AML-193 (cell line): ENCODE measurements around the gene MYO18B.

ENCODE experiments used
- DNase-seq, 2 experiments: peaks; one replicate each; lab custom pipeline; 2025; lab: John Stamatoyannopoulos, UW

The MYO18B gene

DNA sequence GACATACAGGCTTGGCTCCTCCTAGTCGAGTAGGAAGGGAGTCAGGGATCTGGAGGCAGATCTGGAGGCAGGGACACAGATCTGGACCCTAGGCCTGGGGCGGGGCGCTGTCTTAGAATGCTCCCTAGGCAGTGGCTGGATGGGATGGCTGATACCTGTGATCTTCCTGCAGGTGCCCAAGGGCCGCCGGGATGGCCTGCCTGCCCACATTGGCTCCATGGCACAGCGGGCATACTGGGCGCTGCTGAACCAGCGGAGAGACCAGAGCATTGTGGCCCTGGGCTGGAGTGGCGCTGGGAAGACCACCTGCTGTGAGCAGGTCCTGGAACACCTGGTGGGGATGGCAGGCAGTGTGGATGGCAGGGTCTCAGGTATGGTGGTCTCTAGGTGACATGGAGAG, 35.4 kb downstream of the MYO18B start:
- DNase-seq, result no peak

DNA sequence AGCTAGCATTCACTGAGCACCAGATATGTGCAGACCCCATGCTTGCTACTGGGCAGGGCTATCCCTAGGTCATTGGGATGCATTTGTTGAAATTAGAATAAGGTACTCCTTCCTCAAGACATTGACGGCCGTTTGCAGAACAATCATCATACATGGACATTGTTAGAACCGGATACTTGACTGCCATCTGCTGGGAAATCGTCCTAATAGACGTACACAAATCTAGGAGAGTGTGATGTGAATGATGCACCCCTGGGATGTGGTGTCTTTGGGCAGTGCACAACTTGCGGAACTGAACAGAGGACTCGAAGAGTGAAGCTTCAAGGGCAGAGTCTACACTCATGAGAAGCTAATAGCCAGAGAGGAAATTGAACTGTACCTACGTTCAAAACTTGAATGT, 35.9 kb downstream of the MYO18B start:
- DNase-seq, result peak; percentile 20 to 46

- no peak for DNase-seq
These were observed 37.4 kb downstream of the MYO18B start for GRCh38 chr22:25779426-25779825.

DNA sequence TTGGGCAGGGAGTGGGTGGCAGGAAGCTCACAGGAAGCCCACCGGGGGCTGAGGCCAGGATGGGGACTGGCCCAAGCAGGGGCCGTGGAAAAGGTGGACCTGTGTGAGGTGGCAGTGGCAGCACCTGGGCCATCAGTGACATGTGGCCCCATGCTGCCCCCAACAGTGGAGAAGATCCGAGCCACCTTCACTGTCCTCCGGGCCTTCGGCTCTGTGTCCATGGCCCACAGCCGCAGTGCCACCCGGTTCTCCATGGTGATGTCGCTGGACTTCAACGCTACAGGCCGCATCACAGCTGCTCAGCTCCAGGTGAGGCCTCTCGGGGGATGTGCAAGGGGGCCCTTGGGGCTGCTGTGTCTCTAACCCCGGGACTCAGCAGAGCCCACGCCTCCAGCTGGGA, 37.9 kb downstream of the MYO18B start:
- no peak for DNase-seq

GRCh38 chr22:25780673-25781072, 38.7 kb downstream of the MYO18B start:
- no peak for DNase-seq

- no peak for DNase-seq
These were observed 39.8 kb downstream of the MYO18B start for GRCh38 chr22:25781801-25782200.

DNA sequence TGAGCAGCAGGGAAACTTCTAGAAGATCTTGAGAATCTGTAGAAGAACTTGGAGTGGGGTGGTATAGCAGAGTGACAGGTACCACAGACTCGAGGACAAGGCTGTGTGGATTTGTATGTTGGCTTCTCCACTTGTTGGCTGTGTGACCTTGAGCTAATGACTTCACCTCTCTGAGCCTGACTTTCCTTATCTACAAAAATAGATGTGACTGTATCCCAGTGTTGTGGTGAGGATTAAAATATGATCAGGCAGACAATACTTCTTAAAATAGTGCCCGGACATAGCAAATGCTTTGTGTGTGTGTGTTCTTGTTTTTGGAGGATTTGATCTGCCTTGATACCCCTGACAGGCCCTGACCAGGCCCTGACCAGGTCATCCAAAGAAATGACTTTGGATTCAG, 40.8 kb downstream of the MYO18B start:
- no peak for DNase-seq

DNA sequence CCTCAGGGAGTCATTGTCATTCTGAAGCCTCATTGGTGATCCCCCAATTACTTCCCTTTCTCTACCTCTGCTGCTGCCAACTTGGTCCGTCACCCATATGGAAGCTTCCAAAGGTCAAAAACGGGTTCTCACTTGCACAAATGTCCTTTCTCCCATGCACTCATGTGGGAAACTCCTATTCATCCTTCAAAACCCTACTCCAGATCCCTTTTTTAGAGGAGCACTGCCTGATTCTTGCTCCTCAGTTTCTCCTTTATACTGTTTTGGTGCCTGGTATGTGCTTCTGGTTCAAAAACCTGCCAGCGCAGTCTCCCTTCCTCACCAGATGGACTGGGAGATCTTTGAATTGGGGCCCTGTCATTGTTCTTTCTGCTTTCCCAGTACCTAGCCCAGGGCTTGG, 41.9 kb downstream of the MYO18B start:
- no peak for DNase-seq

DNA sequence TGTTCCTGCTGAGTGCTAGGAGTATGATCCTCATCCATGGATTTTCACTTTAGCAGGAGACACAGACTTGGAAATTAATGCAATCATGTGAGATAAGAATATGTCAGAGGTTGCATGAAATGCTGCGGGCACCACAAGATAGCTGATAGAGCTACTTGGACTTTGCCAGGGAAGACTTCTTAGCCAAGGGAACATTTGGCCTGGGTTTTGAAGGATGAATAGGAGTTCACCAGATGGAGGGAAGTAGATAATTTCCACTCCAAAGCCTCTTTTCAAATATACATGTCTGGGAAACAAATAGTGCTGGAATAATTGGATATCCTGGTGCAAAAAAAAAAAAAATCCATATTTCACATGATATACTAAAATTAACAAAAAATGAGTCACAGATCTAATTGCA, 44.2 kb downstream of the MYO18B start:
- DNase-seq, result no peak

GRCh38 chr22:25791556-25791955, 49.6 kb downstream of the MYO18B start:
- DNase-seq, result no peak

- DNase-seq, result no peak
These were observed 53.5 kb downstream of the MYO18B start for GRCh38 chr22:25795478-25795877.

- no peak for DNase-seq
These were observed 55.7 kb downstream of the MYO18B start for GRCh38 chr22:25797498-25798290.

GRCh38 chr22:25800766-25801165, 58.8 kb downstream of the MYO18B start:
- no peak for DNase-seq

DNA sequence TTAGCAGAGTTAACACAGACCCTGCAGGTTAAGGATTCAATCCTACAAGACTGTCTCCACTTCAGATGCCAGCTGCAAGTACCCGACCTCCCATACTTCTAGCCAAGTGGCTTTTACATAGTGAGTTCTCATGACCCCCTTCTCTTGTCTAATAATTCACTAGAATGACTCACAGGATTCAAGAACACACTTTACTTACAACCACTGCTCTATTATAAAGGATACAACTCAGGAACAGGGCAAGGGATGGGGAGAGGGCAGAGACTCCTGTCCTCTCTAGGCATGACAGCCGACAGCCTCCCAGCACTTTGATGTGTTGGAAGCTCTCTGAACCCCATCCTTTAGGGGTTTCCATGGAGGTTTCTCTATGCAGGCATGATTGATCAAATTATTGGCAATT, 60.0 kb downstream of the MYO18B start:
- DNase-seq, result no peak

DNA sequence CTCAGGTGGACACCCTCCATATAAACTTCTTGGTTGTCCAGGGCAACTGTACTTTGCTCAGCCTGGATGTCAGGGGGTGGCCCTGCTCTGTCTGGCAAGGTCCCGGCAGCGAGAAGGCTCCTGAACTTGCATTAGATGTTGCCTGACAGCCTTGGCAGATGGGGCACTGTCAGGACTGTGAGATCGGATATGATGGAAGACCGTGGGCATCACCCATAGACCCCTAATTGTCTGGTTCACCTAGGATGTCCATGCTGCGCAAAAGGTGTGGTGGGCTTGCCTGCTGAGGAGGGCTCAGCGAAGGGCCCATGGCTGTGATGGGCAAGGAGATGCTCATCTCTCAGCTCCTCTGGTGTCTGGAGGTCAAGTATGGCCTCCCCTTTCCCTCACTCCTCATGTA, 62.7 kb downstream of the MYO18B start:
- no peak for DNase-seq

DNA sequence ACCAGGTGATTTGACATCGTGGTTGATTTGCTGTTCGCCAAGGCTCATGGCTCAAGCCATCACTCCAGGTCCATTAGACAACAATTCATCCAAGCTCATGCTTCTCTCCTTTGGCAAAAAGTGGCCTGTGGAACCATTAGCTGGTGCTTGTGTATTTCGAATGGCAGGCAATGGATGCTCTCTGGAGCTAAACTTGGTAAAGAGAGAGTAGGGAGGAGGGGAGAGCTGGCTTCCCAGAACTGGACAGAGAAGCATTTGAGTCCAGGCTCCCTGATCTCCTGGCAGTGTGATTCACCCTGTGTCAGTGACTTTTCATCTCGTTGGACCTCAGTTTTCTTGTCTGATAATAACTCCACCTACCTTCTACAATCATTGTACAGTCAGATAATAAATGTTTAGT, 64.6 kb downstream of the MYO18B start:
- DNase-seq, result no peak

DNA sequence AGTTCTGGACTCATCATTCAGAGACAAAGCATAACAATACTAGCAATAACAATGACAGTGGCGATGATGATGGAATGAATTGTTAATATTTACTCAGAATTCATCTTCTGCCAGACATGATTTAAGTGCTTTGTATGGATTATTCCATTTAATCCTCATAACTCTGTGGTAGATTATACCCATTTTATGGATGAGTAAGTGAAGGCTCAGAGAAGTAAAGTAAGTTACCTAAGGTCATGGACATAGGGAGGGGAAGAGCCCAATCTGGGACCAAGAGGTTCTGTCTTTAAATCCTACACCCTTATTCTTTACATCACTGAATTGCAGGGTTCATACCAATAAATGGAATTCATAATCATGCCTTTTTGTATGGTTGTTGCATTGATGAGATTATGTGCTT, 72.7 kb downstream of the MYO18B start:
- DNase-seq, result no peak

- no peak for DNase-seq
These were observed 73.6 kb downstream of the MYO18B start for GRCh38 chr22:25815561-25815960.

- DNase-seq, result no peak
These were observed 74.6 kb downstream of the MYO18B start for GRCh38 chr22:25816522-25817059.

DNA sequence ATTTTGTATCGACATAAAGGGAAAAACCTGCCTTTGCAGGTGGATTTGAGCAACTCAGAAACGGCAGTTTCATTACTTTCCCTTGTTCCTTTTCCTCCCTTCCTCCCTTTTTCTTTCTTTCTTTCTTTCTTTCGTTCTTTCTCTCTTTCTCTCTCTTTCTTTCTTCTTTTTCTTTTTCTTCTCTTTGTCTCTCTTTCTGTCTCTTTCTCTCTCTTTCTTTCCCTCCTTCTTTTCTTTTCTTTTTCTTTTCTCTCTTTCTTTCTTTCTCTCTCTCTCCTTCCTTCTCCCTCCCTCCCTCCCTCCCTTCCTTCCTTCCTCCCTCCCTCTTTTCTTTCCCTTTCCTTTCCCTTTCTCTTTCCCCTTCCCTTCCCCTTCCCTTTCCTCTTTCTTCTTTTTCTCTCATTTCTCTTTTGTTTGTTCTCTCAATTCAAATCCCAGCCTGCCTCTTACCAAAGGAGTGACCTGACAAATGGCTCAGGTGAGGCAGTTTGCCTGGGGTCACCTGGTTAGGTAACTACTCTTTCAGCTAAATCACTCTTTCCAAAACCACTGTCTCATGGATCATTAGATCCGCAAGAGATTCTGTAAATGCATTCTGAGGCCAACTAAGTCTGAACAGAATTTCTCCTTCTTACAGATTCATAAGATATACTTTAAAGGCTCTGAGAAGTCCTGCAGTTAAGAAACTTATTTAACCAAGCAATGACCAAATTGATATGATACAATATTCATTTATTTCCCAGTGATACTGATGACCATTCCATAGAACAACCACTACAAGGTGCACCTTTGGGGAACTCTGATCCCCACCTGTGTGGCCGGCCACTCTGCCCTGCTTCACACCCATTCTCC, 75.3 kb downstream of the MYO18B start:
- no peak for DNase-seq

DNA sequence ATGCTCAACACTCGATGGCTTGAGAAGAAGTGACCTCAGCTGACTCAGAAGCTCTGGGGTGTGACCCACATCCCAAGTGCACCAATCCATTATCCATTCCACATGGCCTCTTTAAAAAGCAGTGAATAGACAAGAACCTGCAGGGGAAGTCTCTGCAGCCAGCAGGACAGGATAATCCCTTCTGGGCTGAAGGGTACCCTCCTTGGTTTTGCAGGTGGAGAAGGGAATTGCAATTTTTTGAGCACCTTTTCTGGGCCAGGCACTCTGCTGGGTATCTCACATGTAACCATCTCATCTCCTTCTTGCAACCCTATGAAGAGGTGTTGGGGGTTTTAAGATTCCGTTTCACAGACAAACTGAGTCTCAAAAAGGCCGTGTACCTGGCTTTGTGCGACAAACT, 76.6 kb downstream of the MYO18B start:
- no peak for DNase-seq

DNA sequence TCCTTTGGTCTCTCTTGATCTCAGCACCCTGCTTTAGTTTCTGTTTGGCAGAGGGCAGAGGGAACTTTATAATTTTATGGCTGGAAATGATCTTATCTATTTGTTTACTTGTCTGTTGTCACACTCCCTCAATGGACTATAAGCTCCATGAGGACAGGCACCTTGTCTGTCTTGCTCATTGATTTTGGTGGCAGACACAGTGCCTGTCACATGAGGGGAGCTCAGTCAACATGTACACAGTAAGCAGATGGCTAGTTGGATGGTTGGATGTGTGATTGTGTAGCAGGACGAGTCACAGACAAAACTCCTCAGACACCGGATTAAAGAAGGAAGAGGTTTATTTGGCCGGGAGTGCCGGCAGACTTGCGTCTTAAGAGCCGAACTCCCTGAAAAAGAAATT, 80.4 kb downstream of the MYO18B start:
- no peak for DNase-seq

DNA sequence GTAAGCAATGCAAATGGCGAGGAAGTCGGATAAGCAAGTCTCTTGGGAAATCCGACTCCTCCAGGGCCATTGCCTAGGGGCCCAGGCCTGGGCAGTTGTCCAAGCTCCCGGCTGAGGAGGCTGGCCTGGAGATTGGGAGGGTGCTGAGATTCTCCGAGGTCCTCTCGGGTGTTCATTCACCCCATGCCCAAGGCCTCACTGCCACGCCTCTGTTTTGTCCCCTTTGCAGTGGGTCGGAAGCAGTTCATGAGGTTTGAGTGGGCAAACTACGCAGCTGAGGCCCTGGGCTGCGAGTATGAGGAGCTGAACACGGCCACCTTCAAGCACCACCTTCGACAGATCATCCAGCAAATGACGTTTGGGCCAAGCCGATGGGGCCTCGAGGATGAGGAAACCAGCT, 81.3 kb downstream of the MYO18B start:
- DNase-seq, result no peak
